Fibroblast of skin of left biceps (primary cell): Measurements from ENCODE around the gene TMEM51.

ENCODE experiments used
- DNase-seq, 2 experiments: peaks; one replicate each; pipeline ENCODE4 v3.0.0-alpha.2; 2013; ENCODE audit warnings: low read depth in 2 of 2

The TMEM51 gene, protein sequence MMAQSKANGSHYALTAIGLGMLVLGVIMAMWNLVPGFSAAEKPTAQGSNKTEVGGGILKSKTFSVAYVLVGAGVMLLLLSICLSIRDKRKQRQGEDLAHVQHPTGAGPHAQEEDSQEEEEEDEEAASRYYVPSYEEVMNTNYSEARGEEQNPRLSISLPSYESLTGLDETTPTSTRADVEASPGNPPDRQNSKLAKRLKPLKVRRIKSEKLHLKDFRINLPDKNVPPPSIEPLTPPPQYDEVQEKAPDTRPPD

DNA sequence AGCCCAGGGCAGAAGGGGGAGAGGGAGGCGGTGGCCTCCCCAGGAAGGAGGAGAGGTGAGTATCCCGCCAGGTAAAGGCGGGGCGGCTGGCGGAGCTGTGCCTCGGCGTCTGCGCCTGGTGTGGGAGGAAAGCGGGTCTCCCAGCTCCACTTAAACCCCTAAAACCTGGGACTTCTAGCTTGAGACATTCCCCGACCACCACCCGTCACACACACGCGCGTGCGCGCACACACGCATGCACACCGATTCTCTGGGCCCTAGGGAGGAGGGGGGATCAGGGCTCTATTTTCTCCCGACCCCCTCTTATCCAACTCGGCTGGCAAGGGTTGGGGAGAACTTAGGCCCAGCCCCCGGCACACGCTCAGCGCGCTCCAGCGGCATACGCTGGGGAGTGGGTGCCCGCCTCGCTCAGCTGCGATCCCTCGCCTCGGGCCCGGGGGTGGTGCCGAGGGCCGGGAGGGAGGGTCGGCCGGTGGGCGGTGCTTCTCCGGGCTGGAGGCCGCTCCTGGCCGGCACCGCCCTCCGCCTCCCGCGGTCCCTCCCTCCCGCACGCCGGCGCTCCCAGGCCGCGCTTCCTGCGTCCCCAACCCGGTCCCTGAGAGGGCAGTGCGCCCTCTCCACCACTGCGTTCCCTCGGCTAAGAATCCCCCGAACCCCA lies at the start of gene TMEM51:
TSS of gene TMEM51 (plus strand) at position 564 of the 658 bp plus-strand sequence. CDS start 61,341 bp downstream, outside the sequence.
- DNase-seq: no peak

- DNase-seq: no peak
These were observed 49.6 kb upstream of the TMEM51 start for GRCh38 chr1:15103906-15104305.

DNA sequence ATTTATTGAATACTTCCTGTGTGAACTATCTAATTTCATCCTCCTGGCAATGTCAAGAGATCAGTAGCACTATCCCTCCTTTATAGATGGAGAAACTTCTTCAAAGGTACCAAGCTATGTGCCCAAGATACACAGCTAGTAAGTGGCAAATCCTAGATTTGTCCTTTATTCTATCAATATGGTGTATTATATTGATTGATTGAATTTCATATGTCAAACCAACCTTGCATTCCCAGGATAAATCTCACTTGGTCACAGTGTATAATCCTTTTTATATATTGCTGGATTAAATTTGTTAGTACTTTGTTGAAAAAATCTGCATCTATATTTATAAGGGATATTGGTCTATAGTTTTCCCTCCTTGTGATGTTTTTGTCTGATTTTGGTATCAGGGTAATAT lies 48.8 kb upstream of the TMEM51 start:
- DNase-seq: no peak

GRCh38 chr1:15106608-15107007 lies 46.9 kb upstream of the TMEM51 start:
- no peak for DNase-seq

DNA sequence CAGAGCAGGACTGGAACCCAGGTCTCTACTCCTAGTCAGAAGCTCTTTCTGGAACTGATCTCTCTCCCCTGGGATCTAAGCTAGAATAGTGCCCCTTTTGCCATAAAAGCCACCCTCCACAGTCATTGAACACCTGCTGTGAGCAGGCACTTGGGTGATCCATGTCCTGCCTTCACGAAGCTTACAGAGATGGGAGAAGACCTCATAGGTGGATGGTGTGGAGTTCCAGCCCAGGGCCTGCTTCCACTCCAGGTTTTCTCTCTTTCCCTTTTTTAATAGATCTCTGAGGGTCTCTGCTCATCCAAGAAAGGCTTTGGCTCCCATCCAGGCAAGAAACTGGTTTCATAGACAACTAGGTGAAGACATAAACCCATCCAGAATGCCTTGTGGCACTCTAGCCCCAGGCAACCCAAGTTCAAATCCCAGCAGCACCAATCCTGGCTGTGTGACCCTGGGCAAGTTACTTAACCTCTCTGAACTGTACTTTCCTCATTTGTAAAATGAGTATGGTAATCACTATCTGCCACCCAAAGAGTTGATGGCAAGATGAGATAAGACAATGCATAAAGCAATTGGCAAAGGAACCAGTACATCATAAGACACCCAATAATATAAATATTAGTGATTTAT lies 46.4 kb upstream of the TMEM51 start:
- DNase-seq: no peak

GRCh38 chr1:15107911-15108310 lies 45.6 kb upstream of the TMEM51 start:
- no peak for DNase-seq

- DNase-seq: no peak
These were observed 43.2 kb upstream of the TMEM51 start for GRCh38 chr1:15110128-15110866.

GRCh38 chr1:15110867-15111230 lies 42.7 kb upstream of the TMEM51 start:
- DNase-seq: no peak

- DNase-seq: no peak
These were observed 40.4 kb upstream of the TMEM51 start for GRCh38 chr1:15113146-15113545.

DNA sequence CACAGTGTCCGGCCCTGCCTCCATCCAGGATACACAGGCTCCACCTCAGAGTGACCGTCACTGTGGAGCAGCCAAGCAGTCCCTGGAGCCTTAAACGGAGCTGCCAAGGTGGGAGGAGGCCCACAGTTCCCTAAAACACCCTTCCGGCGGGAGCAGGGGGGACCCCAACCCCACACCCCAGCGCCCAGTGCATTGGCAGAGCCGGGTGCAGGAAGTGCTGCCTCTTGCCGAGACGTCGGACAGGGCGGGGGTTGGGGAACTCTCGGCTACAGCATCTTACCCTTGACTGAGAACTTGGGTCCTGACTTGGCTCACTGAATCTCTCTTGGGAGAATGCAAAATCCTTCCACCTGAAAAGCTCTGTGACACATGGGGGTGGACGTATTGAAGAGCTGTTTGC lies 38.7 kb upstream of the TMEM51 start:
- DNase-seq: no peak

DNA sequence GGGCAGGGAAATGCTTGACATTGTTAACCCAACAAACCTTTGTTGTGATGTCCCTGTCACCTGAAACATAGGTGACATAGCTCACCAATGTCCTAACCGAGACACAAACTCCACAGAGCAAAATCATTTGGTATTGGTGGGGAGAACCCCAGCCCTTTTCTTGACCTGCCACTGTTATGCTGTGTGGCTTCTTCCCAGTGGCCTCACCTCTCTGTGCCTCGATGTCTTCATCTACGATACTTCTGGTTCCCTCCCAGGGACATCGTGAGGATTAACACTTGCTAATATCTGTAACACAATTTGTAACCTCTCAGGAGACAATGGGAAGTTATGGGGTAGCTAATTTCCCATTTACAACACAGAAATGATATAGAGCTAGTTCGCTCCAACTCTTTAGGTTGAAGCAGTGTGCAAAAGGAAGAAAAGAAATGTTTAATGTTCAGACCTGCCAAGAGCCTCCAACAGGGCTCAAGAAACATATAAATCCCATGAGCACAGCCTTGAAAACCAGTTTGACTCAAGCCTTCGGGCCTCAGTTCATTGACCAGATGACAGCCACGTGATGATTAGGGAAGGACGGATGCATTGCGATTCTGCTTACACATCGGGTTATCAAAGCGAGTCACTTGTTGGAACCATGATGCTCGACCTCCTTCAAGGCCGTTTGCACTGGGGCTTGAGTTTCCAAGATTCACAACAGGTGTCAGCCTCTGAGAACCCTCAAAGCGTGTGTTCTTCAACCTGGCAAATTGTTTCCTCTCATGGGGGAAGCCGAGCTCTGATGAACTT lies 37.8 kb upstream of the TMEM51 start:
- DNase-seq: no peak

- DNase-seq: no peak
These were observed 36.6 kb upstream of the TMEM51 start for GRCh38 chr1:15116966-15117365.

DNA sequence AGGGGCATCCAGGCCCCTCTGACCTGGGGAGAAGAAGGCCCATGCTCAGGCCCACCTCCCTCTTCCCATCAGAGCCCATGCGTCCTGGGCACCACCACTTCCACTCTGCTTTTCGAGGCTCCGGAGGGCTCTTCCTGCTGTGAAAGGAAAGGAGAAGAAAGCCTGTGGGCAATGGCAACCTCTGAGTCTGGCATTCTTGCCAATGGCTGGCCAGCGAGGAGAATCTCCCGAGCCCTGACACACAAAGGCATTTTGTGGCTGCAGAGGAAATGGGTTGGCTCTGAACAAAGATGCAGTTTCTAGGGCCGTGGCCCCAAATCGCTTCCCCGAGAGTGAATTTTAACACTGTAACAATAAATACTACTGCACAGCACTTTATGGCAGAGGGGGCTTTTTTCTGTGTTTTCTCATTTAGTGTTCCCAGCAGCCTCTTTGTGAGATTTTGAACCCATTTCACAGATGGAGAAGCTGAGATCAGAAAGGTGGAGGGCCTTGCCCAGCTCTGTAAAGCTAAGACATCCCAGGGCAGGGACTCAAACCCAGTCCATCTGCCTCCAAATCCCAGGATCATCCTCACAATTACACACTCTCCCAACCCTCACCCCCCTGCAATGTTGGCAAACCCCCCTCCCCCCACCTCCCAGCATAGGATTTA lies 35.7 kb upstream of the TMEM51 start:
- DNase-seq: no peak

GRCh38 chr1:15118579-15118978 lies 35.0 kb upstream of the TMEM51 start:
- DNase-seq: no peak

DNA sequence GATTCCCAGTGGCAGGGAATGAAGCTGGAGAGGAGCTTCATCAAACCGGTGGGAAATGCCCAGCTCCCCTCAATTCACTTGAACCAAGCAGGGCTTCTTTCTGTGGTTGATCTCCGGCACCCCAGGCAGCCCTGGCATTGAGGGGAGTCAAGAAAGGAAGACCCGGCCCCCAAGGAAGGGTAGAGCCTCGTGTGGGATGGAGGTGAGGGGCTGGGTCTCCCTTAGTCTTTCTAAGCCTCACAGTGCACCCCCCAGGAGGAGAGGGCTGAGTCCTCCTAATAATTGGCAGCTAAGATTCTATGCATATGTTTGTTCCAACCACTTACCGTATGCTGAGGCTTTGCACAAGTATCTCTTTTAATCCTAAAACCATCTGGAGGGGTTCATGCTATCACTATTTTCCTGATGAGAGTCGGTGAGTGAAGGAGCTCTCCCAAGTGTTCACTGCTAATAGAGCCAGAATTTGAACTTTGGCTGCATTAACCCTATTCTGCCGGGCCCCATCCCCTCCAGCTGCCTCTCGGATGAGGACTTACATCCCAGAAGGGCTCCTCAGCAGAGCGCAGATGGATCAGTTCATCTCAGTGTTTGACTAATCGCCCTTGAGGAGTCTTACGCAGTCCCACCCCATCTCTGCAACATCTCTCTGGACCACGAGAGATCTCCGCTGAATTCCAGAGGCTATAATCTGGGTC lies 33.1 kb upstream of the TMEM51 start:
- DNase-seq: no peak

- no peak for DNase-seq
These were observed 31.2 kb upstream of the TMEM51 start for GRCh38 chr1:15122331-15122730.

DNA sequence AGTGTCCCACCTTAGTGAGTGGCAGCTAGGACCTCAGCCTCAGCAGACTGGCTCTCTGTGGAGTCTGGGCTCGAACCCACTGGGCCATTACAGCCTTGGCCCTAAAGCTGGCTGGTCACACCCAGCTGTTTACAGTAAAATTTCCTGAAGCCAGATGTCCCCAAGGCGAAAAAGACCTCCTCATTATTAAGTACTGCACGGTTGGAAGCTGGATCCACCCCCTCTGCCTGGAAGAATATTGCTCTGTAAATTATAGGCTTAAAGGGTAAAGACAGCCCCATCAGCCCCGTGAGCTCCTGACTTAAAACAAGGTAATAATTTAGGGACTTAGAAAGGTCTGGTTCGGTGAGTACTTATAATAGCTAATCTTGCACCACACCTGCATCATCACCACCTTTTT lies 30.3 kb upstream of the TMEM51 start:
- no peak for DNase-seq

DNA sequence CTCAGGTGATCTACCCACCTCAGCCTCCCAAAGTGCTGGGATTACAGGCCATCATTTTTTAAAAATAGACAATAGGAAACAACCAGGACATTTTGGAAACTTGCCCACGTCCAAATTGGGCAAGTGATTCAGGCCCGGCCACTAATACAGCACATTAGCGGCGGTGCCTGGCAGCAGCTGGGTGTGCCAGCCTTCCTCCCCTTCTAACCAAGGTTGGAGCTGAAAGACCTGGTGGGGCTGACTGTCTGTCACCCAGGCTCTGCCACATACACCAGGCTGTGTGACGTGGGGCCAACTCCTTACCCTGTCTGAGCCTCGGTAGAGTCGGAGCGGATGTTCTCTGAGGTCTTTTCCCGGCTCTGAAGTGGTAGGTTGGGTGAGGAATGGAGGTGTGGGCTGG lies 29.6 kb upstream of the TMEM51 start:
- DNase-seq: no peak

- DNase-seq: no peak
These were observed 29.0 kb upstream of the TMEM51 start for GRCh38 chr1:15124362-15125100.
